Measurements from ENCODE around the gene DDX51.

DDX51 gene

GRCh38 chr12:132178801-132179401 is 34.8 kb upstream of the DDX51 start:
- no peak for DNase-seq

DNA sequence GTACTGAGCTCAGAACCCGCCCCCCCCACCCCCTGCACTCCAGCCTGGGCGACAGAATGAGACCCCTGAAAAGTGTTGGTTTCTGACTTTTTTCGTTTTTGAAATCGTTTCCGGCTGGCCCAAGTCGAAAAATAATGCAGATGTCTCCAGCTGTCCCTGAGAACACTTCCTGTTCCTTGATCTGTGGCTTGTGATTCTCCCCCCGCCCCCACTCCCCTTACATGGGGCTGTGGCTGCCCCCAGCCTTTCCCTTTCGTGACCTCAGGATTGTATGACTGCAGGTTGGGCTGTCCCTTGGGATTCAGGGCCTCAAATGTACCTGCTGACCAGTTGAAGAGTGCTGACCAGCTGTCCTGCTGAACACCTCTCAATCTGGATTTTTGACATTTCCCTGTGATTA is 34.2 kb upstream of the DDX51 start:
- peak; percentile 23 for DNase-seq

DNA sequence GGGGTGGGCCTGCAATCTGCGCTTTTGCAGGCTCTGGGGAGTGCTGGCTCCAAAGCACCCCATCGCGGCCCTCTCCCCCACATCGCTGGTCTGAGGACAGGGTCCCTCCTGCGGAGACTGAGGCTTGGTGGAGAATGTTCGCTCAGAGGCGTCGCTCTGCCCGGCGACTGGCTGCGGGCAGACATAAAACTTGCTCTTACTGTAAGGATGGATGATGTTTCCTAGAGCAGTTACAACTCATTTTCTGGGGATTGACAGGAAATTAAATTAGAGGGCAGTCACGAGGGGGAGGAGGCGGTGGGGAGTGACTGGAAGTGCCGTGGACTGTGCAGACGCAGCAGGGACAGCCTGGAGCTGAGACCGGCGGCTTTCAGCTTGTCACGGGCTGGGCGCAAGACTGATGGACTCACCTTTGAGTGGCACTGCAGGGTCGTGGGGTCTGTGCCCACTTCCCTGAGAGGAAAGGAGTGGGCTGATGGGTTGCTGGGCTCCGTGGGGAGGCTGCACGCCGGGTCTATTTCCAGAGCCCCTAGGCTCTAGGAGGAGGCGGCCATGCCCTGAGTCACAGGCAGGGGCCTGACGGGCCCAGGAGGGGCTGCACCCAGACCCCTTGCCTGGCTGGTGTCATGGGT is 32.9 kb upstream of the DDX51 start:
- DNase-seq = no peak

DNA sequence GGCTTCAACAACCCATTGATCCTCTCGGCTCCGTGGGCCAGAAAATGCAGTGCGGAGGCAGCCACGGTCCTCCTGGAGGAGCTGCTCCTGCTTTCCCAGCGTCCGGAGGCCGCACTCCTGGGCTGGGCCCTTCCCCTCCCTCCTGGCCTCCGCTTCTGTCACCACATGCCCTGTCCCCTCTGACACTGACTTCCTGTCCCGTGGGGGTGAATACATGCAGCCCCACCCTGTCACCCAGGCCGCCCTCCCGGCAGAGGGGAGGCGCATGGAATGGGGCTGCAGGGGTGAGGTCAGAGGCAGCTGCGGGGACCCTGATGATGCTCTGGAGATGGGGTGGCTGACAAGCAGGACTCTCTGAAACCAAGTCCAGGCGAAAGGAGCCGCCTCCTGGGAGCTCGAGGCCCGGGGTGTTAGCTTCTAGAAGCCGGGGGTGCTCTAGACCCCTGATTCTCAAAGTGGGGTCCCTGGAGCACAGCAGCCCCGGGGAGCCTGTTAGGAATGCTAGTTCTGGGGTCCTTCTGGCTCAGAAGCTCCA is 32.3 kb upstream of the DDX51 start:
- DNase-seq = no peak

DNA sequence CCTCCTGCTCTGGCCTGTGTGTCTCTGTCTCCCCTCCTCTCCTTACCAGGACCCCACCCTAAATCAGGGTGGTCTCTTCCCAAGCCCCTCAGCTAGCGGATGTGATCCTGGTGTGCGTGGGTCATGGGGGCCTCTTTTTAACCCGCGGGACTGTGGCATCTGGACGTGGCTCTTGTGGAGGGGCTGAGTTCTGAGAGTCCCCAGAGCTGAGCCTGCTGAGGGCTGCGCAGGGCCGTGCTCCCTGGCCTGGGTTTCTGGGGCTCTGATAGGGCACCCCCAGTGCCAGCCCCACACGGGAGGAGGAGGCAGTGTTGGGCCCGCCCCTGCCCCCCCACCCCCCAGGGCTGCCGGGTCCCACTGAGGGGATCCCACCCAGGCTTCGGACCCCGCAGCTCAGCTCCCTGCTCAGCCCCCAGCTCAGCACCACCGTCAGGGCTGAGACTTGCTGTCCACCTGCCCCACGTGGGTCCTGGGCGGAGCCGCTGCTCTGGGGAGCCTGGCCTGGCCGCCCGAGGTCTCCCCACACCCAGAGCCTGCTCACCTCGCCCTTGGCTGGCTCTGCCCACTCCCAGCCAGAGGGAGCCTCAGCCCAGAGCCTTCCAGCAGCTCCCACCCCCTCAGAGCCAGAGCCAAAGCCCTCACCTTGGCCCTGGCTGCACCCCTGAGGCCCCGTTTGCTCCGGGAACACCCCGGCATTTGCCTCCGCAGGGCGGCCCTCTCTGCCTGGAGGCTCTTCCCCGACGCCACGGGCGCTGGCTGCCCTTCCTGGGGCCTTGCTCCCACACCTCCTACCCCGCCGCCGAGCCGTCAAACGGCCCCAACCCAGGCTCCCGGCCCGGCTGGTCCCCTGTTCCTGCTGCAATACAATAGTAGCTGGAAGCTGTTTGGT is 31.6 kb upstream of the DDX51 start:
- no peak for DNase-seq

DNA sequence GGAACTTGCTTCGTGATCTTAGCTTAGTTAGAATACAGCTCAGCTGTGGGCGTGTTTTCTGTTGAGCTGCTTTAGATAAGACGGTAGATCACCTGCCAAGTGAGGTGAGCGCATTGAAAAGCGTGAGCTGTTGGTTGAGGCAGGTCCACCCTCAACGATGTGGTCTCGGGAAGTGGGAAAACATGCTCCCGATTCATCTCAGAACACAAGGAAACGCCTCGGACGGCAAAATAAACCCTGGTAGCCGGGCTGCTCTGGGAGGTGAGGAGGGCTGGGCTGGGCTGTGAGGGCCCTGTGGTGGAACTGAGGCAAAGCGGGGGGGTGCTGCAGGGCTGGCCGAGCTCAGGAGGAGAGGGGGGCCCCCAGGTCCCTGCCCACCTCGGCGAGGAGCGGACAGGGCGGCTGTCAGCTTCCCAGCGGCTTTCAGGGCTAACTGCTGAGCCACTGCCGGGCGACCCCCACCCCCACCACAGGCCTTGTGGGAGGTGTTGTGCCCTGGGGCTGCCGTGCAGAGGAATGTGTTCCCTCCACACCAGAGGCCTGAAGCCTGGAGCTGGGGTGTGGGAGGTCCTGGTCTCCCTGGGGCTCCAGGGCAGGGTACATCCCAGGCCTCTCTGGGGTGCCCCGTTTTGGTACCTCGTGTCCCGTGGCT is 30.8 kb upstream of the DDX51 start:
- DNase-seq = no peak

- DNase-seq = no peak
These were observed 30.1 kb upstream of the DDX51 start for GRCh38 chr12:132174015-132174838.

- DNase-seq = peak; percentile 5
These were observed 29.3 kb upstream of the DDX51 start for GRCh38 chr12:132173135-132174014.

DNA sequence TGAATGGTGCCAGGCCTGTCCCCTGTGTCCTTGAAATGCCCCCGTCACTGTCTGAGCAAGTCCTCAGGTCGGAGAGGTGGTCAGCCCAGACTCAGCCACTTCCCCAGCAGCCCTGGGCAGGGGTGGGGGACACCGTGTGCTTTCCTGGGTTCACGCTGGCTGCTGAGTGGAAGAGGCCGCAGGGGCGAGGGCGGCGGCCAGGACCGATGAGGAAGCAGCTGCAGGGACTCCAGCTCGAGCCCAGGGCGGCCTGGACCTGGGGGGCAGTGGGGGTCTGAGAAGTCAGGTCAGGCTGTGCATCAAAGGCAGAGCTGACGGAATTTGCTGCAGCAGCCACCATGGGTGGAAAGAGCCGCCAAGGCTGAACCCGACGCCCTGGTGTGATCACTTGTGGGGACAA is 28.5 kb upstream of the DDX51 start:
- DNase-seq = no peak

- DNase-seq = no peak
These were observed 27.9 kb upstream of the DDX51 start for GRCh38 chr12:132171968-132172521.

DNA sequence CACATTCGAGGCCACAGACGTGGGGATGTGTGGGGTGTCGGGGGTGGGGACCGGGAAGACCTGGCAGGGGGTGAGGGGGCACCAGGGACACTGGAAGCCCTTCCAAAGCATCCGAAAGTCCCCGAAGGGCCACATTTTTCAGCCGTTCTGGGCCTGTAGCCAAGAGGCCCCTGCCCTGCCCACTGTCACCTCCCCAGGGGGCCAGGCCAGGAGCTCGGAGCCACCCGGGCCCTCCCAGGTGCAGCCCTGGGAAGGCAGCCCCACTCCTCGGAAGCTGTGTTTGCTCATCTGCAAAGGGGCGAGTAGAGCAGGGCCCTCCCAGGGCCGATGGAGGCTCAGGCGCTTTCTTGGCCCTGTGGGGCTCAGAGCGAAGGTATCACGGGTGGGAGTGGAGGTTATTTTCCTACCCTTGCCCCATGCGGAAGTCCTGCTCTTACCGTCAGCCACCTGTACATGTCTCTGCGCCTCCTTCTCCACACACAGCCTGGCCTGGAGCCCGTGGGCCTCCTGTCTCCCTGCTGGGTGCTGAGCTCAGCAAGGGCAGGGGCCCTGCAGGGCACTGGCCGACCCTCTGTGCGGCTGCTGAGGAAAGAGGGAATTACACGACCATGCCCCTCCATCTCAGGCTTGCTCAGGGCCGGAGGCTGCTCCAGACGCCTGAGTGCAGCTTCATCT is 27.3 kb upstream of the DDX51 start:
- no peak for DNase-seq

DNA sequence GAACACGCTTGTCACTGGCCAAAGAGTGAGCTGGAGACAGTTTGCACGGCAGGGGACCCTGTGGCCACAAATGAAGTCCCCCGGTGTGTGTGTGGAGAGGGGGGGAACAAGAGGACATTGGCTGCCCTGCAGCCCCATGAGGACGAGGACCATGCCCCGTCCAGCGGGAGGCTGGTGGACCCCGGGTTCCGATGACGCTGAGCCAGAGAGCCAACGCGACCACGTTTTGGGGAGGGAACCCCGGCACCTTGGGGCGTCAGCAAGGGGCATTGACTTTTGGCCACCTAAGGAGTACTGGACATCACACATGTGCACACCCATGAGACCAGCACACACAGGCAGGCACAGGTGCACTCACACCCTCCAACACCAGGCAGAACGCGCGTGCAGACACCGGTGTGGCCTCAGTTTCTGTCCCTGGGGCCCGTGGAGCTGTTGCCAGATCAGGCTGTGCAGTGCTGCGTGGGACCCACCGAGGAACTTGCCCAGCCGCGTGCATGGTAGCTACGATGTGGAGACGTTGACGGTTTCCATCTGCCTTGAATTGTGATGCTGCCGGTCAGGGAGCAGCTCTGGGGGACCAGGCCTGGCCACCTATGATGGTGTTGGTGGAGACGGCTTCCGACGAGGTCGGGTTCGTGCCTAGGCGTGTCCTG is 26.6 kb upstream of the DDX51 start:
- no peak for DNase-seq

DNA sequence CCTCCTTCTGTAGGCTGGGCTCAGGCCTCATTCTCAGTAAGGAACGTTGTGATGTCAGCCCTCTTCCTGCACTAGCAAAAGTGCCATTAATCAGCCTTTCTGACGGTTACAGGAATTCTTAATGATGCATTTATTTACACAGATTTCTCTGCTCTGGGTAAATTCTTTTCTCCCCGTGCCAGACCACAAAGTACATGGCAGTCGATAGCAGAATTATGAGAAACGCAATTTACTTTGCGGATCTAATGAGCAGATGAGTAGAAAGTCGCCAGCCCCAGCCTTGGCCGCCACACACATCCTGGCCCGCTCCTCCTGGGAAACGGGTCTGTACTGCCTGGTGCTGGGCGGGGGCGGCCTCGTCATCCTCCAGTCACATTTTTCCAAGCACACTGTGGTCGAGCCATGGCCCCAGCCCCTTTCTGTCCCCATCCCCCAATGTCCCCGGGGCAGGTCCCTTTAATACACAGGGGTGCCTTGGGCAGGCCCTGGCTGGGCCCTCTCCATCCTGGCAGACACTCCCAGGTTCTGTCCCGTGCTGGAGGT is 26.0 kb upstream of the DDX51 start:
- DNase-seq = no peak

DNA sequence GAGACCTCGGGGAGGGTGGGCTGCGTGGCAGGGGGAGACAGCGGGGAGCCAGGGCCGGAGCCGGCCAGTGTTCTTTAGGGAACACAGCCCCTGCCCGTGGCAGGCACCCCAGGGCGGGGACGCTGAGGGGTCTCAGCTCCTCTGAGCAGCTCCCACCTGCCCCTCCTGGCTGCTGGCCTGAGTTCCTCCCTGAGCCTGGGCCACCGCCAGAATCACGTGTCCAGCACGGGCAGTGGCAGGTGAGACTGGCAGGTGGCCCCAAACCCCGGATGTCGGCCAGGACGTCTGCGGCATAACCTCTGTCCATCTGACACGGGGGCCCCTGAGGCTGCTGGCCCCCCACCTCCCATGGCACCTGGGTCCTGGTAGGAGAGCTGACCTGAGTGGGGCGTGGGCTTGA is 25.3 kb upstream of the DDX51 start:
- DNase-seq = no peak

DNA sequence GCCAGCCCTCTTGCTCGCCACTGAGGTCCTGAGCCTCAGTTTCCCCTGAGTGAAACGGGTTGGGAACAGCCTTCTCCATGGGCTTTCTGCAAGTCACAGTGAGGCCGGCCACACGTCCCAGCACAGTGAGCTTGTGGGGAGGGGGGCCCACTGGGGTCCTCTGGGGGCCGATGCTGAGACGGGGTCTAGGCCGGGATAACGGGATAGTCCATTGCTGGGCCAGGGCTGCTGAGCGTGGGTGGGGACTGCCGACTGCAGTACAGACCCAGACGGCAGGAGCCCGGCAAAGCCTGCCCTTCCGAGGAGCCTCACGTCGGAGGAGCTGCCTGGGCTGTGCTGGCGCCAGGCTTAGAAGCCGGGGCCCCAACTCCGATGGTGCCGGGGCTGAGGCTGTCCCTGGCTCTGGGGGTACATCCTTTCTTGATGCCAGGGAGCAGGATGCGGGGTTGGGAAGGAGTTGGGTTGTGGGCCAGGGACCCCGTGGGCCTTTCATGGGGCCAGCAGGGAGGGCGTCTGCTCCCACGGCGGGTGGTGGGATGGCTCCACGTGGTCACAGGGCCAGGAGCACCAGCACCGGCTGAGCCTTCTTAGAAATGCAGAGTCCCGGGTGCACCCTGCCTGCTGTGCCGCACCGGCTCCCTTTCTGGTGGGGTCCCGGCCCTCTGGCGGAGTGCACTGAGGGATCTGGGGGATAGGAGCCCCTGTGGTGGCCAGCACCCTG is 24.4 kb upstream of the DDX51 start:
- no peak for DNase-seq

DNA sequence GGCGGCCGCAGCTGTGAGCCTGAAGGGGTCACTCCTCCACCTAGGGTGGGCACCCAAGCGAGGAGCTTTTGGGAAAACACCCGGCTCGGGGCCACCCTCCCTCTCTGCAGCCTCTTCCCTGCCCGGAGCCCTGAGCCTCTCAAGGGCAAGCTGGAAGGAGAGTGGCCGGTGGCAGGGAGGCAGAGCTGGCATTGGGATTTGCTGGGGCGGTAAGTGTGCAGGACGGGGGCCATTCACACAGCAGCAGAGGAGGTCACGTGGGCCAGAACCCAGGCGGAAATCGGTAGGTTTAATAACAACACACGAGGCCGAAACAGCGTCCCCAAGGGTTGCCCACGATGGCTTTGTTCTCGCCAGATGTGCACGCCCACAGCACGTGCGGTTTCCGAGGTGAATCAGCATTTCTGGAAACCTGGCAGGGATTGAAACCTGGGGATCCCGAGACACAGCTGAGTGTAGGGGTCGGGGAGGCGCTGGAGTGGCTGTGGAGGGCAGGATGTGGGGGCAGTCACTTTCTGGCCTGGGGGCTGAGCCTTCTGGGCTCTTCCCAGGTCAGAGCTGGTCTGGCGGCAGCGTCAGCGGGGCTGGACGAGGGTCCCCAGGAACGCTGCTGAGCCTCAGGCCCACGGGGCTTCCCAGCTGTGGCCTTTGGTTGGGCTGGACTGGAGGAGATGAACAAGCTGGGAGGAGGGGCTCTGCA is 23.6 kb upstream of the DDX51 start:
- DNase-seq = peak; percentile 51

GRCh38 chr12:132166801-132167591 is 22.9 kb upstream of the DDX51 start:
- no peak for DNase-seq

Measured in GF-D8 (cell line).